HFF-Myc (cell line): Measurements from ENCODE around the gene PPP3CB.

Experiments
- DNase-seq: peaks from one replicate; pipeline ENCODE4 v3.0.0-alpha.2; 2011; ENCODE audit warnings: low read depth; ENCODE audit errors: extremely low read depth
- H3K4me3 ChIP-seq: replicated peaks from 2 replicates; pipeline ENCODE4 v1.5.1; 2011; ENCODE audit warnings: low read depth, mild to moderate bottlenecking, control low read depth, low read length
- CTCF ChIP-seq: IDR thresholded peaks from 2 replicates; pipeline ENCODE4 v1.5.1; 2012; ENCODE audit warnings: mild to moderate bottlenecking, low read depth, low read length, control low read depth; ENCODE audit errors: missing control alignments

PPP3CB gene

GRCh38 chr10:73386583-73386982 lies 109.2 kb downstream of the PPP3CB start:
- no peak for TF ChIP-seq CTCF
- no peak for DNase-seq
- H3K4me3 ChIP-seq: no peak overlapping the region
